ENCODE results near the gene DOCK3. TPM values are rescaled to one million over a fixed set of nuclear protein-coding genes. Genes with fewer than 3 reads are reported as not detected.
"Not testable (repeated sequence)": the region's sequence is repeated elsewhere in the genome, so short reads cannot be mapped to it uniquely, and the experiment has no call there.

Gene DOCK3
- total and polyA plus RNA-seq, 9 donors = 0.04 to 0.71 (median 0.27) TPM; not detected in 1

- no peak overlapping the region for H3K27ac ChIP-seq
- H3K4me1 ChIP-seq (ENCODE audit: insufficient read depth) = no peaks in the 10 kb centered on the region
- intact Hi-C loops (cut with DNase I) = no loop called here
- no peak overlapping the region for H3K4me3 ChIP-seq
- no peak for DNase-seq
- TF ChIP-seq POLR2A (IDR thresholded peaks at IDR 0.05) (no peak), CTCF (IDR thresholded peaks at IDR 0.05) (no peak), EP300 (IDR thresholded peaks at IDR 0.05) (no peak)
- H3K9me3 ChIP-seq = no peaks in the 10 kb centered on the region
- 74 to 77% (median 74%) methylated on average over 7 of the region's 7 CpGs for WGBS, 3 donors
- H3K27me3 ChIP-seq = no peaks in the 10 kb centered on the region
- H3K36me3 ChIP-seq = no peaks in the 10 kb centered on the region
Measured at GRCh38 chr3:50687127-50687751, 12.5 kb downstream of the DOCK3 start.

GRCh38 chr3:50687916-50688315 lies 13.2 kb downstream of the DOCK3 start:
- Histone ChIP-seq H3K4me3 (no peak overlapping the region), H3K27me3 (no peaks in the 10 kb centered on the region), H3K9me3 (no peaks in the 10 kb centered on the region), H3K4me1 (ENCODE audit: insufficient read depth) (no peaks in the 10 kb centered on the region), H3K36me3 (no peaks in the 10 kb centered on the region), H3K27ac (no peak overlapping the region)
- WGBS, 3 donors = 84 to 88% (median 84%) methylated on average over 2 of the region's 2 CpGs
- DNase-seq = no peak
- TF ChIP-seq CTCF (IDR thresholded peaks at IDR 0.05) = no peak
- no peak for TF ChIP-seq POLR2A (IDR thresholded peaks at IDR 0.05)
- TF ChIP-seq EP300 (IDR thresholded peaks at IDR 0.05) = no peak
- intact Hi-C loops (cut with DNase I) = no loop called here

- H3K27me3 ChIP-seq; intact Hi-C loops (cut with DNase I); H3K4me3 ChIP-seq; DNase-seq; H3K9me3 ChIP-seq; H3K36me3 ChIP-seq; H3K4me1 ChIP-seq (ENCODE audit: insufficient read depth); H3K27ac ChIP-seq: not testable (repeated sequence)
- 78 to 85% (median 79%) methylated on average over 4 of the region's 4 CpGs for WGBS, 3 donors
Measured at GRCh38 chr3:50688602-50689001, 13.9 kb downstream of the DOCK3 start.

- no peak for DNase-seq
- H3K27me3 ChIP-seq = no peaks in the 10 kb centered on the region
- intact Hi-C loops (cut with DNase I) = no loop called here
- 27 to 50% (median 40%) methylated on average over 6 of the region's 6 CpGs for WGBS, 3 donors
- H3K4me3 ChIP-seq = no peak overlapping the region
- H3K9me3 ChIP-seq = no peaks in the 10 kb centered on the region
- TF ChIP-seq POLR2A (IDR thresholded peaks at IDR 0.05) = no peak
- no peak for TF ChIP-seq CTCF (IDR thresholded peaks at IDR 0.05)
- no peak for TF ChIP-seq EP300 (IDR thresholded peaks at IDR 0.05)
- H3K4me1 ChIP-seq (ENCODE audit: insufficient read depth) = no peaks in the 10 kb centered on the region
- no peaks in the 10 kb centered on the region for H3K36me3 ChIP-seq
- no peak overlapping the region for H3K27ac ChIP-seq
Measured at GRCh38 chr3:50689558-50689957, 14.8 kb downstream of the DOCK3 start.

- Histone ChIP-seq H3K27me3 (no peaks in the 10 kb centered on the region), H3K9me3 (no peaks in the 10 kb centered on the region), H3K4me1 (ENCODE audit: insufficient read depth) (no peaks in the 10 kb centered on the region), H3K36me3 (no peaks in the 10 kb centered on the region), H3K27ac (no peak overlapping the region), H3K4me3 (no peak overlapping the region)
- whole genome bisulfite sequencing, 3 donors = 73 to 83% (median 74%) methylated on average over 2 of the region's 2 CpGs
- TF ChIP-seq CTCF (IDR thresholded peaks at IDR 0.05) (no peak), EP300 (IDR thresholded peaks at IDR 0.05) (no peak), POLR2A (IDR thresholded peaks at IDR 0.05) (no peak)
- intact Hi-C loops (cut with DNase I) = no loop called here
- DNase-seq = no peak
Measured at GRCh38 chr3:50695031-50695430, 20.3 kb downstream of the DOCK3 start.

All from ovary (tissue), 9 donors.